ENCODE results near the gene CDKN2C.

Gene CDKN2C

DNA sequence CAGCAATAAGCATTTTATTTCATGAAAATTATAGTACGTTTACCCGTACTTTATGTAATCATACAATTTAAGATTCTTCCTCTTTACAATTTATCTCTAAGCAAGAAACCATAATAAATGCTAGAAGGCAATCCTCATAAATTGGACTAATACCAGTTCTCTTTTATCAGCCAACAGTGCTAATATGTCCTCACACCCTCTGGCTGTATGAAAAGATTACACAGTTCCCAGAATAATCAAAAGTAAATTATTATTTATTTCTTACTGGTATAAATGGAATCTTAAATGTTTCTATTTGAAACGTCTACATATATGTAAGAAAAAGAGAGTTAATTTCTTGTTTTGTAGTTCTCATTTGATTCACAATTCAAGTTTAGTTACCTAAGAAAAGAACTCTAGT, 3.1 kb upstream of the CDKN2C start:
- DNase-seq = no peak

DNA sequence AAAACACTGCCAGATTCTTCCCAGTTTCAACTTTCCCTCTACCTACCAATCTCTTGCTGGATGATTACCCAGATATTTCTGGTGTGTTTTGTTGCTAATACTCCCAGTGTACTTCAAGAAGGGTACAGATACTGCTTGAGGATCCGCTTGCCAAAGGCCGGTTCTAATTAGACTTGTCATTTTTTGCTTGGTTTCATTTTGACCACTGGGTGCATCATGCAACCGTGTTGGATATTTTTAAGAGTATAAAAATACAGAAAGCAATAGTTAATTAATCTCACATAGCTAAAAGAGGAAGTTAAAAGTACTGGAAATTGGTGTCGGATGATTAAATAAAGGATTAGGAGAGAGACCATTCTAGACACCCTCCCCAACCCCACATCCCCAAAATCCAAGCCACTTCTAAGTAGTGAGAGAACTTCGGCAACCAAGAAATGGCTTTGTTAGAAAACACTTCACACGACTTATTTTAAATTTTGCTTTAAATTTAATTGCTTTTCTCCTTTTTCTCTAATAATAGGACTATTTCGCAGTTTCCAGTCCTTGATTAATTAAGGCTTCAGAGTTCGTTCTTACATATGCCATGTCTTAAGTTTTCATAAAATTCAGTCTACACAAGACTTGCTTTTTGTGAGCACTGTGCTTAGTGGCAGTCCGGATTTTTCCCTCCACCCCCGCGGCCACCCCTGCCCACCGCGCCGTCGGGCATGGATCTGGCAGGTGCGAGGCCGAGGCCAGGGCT, 2.5 kb upstream of the CDKN2C start:
- DNase-seq = no peak

DNA sequence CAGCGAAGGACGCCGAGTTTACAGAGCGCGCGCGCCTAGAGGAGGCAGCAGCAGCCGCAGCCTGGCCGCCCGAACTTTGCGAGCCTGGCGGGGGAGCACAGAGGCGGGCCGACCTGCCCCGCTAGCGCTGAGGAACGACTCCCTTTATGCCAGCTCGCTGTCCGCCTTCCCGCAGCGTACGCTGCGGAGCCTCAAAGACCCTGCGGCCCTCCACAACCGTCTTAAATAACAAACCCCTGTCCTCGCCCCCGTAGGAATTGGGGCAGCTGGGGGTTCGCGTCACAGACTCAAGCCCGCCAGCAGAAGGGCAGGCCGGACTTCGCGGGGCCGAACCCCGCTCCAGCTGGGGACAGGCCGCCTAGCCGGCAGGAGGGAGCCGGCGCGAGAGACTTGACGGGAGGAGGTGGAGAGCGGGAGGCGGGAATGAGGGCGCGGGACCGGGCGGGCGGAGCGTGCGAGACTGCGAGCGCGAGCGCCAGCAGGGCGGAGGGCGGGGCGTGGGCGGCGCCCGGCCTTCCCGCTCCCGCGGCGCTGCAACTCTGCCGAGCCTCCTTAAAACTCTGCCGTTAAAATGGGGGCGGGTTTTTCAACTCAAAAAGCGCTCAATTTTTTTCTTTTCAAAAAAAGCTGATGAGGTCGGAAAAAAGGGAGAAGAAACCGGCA, 1.8 kb upstream of the CDKN2C start:
- DNase-seq = peak; percentile 98

DNA sequence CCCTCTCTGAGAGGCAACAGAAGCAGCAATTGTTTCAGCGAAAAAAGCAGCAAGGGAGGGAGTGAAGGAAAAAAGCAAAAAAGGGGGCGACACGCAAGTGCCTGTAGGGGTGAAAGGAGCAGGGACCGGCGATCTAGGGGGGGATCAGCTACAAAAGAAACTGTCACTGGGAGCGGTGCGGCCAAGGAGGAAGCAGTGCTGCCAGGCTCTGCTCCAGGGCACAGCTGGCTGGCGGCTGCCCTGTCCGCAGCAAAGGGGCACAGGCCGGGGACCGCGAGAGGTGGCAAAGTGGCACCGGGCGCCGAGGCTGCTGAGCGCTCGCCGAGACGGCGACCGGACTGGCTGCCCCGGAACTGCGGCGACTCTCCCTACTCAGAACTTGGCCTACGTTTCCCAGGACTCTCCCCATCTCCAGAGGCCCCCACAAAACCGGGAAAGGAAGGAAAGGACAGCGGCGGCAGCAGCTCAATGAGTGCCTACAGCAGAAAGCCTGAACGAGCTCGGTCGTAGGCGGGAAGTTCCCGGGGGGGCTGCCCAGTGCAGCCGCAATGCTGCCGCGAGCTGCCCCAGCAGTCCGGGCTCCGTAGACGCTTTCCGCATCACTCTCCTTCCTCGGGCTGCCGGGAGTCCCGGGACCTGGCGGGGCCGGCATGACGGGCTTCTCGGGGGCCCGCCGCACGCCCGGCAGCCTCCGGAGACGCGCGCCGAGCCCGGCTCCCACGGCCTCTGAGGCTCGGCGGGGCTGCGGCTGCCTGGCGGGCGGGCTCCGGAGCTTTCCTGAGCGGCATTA, 1.0 kb upstream of the CDKN2C start:
- DNase-seq = peak; percentile 64

DNA sequence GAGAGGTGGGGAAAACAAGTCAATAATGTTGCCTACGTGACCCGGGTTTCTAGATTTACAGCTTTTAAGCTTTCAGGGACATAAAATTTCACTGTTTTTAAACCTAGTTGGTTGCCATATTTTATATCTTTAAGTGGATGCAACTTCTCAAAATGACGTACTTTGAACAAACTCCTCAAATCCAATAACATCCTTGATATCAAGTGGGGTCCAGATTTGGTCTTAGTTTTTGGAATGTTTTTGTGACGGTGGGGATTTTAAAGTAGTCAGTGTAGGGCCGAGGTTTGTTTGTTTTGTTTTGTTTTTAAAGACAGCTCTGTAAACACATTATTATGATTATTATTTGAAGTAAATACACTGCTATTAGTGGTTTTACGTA, 453 bp downstream of the CDKN2C start:
- no peak for DNase-seq

DNA sequence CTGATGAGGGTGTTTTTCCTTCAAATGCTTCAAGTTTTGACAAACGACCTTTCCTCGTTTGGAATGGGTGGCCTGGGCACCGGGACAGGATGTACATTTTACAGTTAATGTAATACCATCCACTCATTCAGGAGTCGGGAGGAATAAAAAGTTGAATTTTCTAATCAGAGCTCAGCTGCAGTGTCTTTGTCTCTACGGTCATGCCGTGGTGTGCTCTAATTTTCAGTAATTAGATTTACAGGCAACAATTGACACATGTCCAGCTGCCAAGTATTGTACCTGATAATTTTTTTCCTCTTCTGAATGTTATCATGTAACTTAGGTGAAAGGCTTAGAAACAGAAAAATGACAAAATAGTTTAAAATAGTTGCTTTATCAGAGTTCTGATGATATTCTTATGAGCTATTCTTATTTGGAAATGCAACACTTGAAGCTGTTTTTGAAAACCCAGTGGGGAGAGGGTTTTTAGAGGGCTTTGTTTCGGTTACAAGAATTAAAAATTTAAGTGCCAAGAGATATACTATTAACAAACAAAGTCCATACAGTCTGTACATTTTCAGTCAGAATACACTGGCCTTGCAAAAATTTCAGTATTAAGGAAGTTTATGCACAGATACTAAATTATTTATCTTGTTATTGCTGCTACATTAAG, 1.0 kb downstream of the CDKN2C start:
- no peak for DNase-seq

DNA sequence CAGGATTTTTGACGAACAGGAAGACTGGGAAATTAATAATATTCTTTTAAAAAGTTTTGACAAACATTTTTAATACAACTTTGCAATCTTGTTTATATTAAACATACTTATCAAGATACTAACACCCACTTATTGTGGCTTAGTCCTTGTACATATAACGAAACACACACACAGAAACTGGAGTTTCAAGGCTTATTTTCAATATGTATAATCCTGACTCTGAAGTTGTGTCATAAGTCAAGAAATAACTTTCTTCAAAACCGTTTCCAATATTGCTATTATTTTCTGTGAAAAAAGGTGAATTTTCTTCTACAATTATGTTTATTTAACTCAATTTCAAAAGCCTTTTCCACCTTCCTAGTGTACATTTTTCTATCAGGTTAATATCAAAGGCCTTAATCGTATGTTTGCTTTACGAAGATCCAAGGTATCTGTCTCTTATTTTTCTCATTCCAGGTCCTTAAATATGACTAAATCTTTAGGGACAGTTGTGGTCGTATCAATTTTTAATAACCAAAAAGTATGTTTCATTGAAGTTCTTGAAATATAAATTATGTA, 1.8 kb downstream of the CDKN2C start:
- no peak for DNase-seq

DNA sequence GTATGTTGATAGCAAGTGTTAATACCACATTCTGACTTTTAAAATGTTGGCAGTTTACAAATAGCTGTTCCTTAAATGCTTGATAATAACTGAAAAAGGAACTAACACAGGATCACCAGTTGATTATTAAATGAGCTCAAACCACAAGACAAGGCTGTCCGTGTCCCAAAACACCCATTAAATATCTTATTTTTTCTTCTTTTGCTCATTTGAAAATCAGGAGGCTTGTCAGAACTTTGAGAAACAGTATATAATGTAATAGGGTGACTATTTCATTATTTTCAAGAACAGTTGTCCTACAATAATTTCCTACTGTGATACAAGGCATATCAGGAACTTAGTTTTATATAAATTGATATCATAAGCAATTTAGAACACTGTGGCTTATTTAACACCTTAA, 2.7 kb downstream of the CDKN2C start:
- DNase-seq = no peak

DNA sequence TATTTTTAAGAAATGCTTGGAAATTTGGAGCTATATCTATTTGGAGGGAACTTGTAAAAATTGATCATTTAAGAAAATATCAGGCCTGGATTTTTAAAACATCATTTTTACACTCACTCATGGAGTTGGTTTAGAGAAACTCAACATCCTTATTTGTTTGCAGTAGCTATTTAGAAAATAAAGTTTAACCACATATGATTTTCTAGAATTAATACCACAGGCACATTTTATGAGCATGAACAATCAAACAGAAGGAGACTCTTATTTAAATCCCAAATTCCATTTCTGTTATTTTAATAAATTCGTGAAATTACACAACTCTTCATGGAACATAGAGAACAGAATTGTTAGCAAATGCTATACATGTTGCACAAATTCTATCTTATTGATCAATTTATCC, 3.2 kb downstream of the CDKN2C start:
- DNase-seq = no peak

DNA sequence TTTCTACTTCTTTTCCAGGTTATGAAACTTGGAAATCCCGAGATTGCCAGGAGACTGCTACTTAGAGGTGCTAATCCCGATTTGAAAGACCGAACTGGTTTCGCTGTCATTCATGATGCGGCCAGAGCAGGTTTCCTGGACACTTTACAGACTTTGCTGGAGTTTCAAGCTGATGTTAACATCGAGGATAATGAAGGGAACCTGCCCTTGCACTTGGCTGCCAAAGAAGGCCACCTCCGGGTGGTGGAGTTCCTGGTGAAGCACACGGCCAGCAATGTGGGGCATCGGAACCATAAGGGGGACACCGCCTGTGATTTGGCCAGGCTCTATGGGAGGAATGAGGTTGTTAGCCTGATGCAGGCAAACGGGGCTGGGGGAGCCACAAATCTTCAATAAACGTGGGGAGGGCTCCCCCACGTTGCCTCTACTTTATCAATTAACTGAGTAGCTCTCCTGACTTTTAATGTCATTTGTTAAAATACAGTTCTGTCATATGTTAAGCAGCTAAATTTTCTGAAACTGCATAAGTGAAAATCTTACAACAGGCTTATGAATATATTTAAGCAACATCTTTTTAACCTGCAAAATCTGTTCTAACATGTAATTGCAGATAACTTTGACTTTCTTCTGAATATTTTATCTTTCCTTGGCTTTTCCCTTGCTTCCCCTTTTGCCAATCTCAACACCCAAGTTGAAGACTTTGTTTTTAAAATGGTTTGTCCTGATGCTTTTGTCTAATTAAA, 4.0 kb downstream of the CDKN2C start:
- DNase-seq = no peak

DNA sequence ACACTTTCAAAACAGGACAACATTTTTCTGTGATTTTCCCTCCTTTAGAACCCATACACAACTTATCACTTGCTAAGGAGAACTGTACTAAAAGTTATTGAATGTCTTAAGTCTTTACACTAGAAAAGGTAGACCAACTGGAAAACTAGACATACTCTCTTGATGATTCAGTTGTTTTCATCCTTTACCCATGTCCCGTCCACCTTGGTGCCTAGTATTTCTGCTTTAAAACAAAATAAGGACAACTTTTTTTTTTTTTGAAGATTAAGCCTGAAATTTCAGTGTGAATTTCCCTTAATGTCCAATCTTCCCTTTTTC, 4.5 kb downstream of the CDKN2C start:
- DNase-seq = no peak

DNA sequence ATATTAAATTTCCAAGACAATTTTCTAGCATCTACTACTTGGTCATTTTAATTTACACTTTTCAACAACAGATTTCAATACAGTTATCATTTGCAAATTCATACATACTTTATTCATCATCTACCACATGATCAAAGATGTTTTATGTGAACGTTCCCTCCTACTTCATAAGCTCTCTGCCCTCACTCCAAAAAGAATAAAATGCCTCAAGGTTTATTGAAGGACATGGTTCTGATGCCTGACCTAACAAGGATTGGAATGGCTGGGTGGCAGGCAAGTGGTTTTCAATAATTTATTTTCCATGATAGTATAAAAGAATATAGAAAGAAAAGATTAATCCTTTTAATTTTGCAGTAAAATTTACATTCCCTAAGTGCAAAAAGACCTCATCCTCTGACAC, 5.4 kb downstream of the CDKN2C start:
- no peak for DNase-seq

DNA sequence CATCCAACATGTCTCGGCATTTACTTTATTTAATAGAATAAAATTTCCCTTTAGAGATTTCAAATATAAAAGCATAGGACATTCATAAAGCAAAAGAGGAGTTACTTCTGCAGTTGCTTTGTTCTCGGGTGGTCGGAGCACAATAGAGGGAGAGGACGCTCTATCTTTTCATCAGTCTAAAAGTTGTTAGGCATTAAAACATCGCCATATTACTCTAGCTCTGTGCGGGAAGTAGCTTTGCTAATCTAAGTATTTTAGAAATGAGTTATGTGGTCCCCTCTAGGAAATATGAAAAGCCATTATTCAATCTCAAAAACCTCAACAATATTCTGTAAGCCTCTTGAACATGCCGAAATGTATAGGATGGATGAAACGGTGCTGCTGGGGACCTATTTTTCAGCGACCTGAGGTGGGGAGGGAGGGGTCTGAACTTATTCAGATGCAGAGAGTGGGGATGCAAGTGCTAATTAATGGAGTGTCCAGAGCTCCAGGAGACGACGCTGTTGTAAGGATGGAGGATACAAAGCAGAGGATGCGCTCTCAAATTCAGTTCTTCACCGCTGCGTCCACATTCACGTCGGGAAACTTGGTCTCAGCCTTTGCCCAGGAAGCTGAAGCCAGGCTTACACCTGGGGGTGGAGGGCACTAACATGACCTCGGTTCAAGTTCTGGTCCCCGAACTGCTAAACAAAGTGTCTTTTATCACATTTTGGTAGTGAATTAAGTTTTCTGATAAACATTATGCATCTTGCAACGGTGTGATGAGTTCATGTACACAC, 6.3 kb downstream of the CDKN2C start:
- DNase-seq = peak; percentile 46

DNA sequence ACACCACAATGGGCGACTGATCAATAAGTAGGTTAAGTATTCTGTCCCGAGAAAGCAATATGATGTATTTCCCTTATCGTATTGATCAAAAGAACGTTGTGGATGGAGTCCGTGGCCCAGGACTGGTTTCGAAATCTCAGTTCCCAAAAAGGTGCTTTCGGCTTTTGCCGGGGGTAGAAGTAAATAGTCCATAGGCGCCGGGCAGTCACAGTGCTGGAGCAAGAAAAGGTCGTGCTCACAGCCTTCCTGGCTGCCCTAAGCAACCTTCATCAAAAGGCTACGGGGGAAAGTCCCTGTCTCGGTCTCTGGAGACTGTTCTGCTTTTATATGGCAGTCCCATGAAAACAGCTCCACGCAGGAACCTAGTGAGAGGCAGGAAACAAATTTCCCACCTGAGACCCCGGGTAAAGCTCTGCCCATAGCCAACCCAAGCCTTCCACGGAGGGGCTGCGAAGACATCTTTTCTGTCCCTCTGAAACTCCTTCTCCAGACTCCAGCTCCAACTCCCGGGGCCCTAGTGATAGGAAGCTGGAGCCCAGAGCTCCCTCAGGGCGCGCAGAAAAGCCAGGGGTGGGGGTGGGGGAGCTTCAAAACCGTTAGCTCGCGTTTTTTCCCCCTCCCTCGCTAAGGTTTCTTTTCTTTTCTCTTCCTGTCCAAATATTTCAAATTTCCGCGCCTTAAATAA, 7.0 kb downstream of the CDKN2C start:
- peak; percentile 59 for DNase-seq

DNA sequence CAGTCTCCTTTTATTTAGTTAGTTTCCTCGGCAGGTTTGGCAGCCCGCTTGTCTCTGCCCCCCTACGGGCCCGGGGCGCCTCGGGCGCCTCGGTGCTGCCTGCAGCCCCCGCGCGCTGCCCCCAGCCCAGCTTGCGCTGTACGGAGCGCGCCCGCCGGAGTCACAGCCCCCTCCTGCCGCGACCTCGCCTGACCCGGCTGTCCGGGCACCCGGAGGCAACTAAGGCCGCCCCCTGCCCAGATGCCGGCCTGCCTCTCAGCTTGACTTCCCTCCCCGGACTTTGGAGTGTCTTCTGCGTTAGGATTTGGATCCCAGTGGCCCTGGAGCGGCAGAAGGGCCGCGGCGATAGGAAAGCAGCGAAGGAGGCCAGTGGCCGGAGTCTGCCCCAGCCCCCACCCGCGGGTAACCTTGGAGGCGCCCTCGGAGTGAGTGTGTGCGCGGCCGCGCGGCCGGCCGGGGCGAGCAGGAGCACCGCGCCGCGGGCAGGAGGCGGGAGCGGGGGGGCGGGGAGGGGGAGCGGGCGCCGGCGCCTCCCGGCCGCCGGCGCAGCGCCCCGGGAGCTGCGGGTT, 7.6 kb downstream of the CDKN2C start:
- peak; percentile 83 for DNase-seq

DNA sequence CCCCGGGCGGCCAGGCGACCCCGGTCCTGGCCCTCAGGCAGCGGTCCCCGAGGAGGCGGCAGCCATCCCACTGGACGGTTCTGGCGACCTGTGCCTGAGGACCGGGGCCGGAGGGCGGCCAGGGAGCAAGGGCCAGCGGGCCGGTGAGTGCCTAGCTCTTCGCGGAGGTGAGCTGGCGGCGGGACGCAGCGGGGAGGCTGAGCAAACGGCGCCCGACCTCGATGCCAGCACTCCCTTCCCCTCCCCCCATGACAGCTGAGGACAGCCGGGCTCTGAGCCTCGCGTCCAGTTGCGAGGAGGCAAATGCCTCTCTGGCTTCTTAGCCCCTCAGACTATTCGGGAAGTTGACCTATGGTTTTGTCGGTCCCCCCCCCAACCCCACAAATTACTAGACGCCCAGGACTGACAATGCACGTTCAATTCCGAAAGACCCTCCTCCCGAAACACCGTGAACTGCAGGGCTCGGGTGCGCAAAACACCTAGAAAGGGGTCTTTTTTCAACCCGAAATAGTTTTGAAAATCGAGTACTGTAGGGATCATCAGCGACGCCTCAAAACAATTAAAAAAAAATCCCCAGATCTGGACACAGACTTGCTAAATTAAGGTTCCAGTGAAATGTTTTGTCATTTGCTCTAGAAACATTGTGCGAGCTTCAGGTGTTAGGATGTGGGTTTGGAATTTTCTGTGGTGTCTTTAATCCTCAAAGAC, 8.3 kb downstream of the CDKN2C start:
- peak; percentile 90 for DNase-seq

DNA sequence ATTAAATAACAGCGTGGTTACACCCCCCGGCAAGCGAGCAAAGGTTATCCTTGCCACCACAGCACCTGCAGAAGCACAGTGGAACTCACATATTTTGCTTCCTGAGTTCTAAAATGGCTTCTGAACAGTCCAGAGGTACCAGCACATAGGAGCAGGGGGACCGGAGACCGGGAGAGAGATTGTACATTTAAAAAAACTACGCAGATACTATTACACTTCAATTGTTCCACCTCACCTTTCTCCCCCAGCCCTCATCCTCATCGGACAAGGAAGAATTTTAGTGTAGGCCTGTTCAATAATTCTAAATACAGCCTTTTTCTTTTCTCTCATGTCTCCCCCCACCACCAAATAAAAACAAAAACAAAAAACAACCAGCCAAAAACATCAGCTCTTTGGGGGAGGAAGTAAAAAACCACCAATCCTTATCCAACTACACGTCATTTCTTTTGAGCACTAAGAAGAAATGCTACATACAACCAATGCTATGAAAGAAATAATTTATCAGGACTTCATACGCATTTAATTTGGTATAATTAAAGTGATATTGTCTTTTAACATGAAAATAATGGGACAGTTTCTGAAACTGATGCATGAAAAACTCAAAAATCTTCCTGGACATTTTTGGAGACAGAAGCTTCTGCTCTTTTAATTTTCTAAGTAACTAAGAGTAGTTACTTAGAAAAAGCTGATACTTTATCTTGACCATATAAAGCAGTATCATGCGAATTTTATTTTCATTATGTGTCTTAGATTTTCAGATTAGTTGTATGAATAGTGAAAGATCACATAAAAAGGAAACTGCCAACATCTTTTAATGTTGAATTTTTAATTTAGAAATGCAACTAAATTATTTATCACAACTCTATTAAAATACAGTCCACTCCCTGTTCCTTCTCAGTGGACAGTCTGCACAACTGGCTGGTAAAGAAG, 9.1 kb downstream of the CDKN2C start:
- DNase-seq = peak; percentile 55

DNA sequence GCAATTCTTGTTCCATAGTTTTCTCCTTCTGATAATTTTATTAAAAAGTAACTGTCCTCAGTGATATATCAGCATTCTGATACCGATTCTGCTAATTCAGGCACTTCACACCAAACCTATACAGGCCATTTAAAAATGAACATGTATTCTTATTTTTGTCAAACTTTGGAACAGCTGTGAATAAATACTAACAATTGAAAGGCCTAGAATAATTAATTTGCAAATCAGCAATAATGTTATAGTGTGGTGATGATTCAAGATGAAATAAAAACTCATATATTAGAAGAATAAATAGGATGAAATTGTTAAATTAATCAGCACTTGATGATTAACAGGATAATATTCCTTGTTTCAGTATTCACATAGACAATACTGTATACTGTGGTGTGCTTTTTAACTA, 9.9 kb downstream of the CDKN2C start:
- DNase-seq = no peak

DNA sequence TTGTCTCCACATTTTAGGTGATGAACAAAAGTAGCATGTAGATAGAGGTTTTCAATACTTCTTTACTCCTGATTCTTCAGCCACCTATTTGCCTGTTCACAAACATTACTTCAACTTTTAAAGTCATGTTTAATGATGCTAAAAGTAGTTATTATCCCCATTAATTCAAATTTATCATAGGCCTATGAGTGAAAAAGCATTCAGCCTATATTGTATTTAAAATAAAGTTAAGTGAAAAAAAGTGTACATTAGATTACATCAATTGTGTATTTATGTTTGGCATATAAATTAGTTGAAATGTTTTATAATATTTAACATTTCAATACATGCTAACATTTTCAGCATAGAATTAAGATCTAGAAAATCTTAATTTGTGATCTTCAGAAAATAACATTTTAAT, 10.5 kb downstream of the CDKN2C start:
- no peak for DNase-seq
